Left hindlimb (tissue), 1 donor: Measurements from ENCODE around the gene SLC49A4.

Source experiments
- DNase-seq: peaks from one replicate; pipeline ENCODE4 v3.0.0-alpha.2; 2018

SLC49A4 gene

DNA sequence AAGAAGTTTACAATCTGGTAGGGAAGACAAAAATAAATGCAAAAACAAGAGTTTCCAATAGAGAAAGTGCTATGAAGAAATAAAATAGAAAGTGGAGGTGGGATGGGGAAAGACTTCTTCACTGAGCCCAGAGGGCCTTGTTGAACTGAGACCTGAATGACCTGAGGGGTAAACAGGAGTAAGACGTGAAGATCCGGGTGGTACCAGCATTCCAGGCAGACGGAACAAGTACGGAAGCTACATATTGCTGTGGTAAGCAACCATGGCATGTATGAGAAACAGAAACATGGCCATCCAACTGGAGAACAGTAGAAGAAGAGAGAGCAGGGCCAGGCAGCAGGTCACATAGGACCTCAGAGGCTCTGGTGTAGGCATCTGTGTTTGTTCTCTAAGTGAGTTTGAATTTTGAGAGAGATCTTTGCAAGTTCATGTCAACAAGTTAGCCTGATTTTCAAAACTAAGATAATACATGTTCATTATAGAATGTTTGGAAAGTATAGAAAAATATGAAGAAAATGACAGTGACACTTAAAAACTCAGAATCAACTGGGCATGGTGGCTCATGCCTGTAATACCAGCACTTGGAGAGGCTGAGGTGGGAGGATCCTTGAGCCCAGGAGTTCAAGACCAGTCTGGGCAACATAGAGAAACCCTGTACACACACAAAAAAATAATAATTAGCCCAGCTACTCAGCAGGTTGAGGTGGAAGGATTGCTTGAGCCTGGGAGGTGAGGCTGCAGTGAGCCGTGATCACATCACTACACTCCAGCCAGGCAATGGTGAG, 64.3 kb downstream of the SLC49A4 start:
- no peak for DNase-seq

DNA sequence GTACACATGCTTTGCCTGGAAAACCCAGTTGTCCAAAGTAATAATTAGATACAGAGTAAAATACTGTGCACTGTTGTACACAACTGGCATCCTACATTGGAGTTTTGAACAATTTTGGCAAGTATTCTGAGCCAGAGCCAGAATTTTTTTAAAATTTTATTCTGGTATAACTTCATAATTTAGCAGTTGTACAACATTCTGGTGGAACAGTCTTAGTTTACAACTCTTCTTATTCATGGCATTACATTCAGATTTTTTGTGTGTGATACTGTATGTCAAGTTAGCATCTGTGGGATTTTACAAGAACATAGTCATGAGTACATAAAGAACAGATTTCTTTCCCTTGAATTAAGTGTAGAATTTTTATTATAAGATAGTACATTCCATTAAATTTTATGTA, 67.5 kb downstream of the SLC49A4 start:
- DNase-seq, result no peak

DNA sequence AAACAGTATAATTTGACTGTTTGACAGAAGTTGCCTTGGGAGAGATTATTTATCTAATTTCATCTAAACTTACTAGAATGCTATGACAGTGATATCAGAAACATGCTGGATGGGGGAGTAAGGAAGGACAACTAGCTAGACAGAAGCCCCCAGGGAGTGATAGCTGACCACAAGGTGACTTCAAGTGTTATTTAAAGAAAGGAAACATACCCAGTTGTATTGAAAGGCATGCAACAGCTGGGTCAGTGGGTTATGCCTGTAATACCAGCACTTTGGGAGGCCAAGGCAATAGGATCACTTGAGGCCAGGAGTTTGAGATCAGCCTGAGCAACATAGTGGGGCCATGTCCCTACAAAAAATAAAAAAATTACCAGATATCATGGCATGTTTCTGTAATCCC, 69.6 kb downstream of the SLC49A4 start:
- no peak for DNase-seq

DNA sequence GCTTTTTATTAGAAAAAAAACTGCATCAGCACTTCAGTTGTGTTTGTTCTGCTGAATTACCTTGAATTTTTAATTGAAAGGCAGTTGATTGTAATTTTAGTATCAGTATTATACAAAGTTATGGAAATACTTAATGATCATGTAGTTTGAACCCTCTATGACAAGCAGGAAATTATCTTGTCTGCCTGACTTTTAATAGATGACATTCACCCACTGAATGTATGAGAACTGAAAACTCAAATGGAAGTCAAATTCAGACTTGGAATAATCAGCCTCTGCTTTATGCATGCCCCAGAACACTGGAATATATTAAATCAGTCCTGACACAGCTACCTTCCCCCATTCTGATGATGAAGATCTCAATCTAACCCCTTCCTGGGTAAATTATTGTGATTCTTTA, 73.5 kb downstream of the SLC49A4 start:
- no peak for DNase-seq

DNA sequence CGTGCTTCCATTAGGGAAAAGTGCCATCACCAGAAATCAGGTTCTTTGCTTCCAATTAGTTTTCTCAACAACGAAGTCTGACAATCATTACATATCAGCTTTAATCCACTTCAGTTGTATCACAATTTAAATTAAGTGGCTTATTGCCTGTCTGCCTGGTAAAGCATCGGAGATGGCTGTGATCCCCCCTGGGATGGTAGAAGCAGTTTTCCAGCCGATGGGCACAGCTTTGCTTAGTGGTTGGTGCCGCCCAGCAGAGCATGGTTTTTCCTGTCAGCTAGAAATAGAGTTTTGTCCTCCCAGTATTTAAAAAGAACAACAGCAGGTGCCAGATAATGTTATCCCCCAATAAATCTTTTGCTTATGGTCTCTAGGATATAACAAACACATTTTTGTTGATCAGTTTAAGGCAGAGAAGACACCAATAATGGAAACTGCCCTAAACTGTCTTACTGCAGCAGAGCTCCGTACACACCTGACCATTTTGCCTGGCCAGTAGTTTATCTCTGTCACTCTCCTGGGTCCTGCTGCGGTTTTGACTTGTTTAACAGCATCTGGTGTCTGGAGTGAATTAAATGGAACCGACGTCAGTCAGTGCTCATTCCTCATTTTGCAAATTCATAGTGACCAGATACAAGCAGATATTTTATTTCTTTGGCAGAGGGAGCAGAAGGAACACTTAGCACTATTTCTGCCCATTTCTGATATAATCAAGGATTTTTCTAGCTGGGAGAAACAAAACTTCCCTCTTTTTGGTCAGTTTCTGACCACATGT, 79.1 kb downstream of the SLC49A4 start:
- DNase-seq, result no peak

GRCh38 chr3:122875547-122876127, 80.8 kb downstream of the SLC49A4 start:
- no peak for DNase-seq

DNA sequence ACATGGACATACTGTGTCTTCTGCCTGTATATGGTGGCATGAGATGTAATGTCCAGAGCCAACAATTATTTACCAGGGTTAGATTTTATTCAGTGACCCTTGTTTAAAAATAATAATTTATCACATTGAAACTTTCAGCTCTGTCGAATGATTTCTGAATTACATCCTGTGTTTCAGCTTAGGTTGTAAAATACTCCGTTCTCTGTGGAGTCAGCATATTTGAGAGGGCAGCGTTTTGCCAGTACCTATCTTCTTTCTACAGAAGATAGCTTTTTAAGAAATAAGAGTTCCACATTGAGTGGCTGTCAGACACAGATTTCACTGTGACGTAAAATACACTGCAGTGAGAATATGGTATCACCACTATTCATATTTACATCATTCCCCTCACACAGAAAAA, 85.3 kb downstream of the SLC49A4 start:
- DNase-seq, result no peak

DNA sequence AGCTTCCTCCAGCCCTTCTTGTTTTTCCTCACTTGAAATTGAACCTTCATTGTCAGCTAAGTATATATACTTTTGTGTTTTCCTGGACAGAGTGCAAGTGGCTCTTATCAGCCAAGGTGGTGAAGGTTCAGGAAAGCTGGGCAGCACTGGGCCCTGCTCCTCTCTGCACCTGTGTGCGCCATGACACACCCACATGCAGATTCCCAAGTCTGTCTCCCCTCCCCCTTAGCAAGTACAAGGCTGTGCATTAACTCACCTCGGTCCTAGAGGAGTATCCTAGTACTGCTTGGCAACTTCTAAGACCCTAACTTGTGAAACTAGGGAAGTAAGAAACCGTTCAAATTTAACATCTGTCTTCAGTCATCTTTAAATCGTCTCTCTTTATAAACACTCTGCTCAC, 85.8 kb downstream of the SLC49A4 start:
- DNase-seq, result no peak

GRCh38 chr3:122882361-122882947, 87.6 kb downstream of the SLC49A4 start:
- DNase-seq, result no peak

DNA sequence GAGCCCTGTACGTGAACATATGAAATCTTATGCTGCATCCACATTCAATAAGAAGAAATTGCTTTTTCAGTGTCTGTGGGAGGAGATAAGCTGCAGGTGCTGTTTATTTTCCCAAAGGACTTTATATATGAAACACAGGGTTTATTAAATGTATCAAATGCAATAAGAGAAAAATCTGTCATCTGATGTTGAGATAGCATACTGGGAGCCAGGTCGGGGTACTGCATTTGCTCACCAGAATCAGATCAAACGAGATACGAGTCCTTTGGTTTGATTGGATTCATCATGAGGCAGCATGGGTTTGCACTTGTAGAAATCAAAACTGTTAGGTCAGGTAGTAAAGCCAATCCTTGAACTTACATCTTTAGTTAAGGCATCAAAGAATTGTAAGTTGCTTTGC, 91.4 kb downstream of the SLC49A4 start:
- DNase-seq, result no peak

- no peak for DNase-seq
Observed at GRCh38 chr3:122886946-122887345, 92.1 kb downstream of the SLC49A4 start.

DNA sequence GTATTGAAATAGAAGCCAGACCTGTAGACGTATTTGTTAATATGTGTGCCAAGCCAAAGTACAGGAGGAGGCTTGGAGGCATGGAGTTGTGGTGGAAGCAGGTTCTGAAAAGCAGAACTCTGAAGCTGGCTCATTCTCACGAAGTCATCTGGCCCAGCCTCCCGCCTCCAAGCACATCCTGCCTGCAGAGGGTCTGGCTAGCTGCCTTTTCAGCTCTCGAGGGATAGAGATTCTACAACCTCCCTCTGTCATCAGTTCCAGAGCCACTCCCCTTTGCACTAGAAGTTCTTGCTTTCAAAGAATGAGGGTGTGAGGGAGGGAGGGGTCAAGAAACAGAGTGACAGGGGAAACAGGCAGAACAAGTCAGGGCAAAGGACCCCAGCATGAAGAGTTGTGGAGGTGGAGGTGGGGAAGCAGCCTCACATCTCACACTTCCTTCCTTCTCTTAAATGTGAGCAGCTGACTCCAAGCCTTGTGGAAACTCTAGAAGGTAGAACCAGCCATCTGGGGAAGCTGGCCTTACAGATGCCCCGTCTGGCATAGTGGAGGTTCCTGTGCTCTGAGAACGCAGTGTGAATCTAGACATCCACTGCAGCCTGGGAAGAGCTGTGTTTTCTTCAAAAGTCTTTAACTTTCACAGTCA, 95.3 kb downstream of the SLC49A4 start:
- DNase-seq, result peak; percentile 87

DNA sequence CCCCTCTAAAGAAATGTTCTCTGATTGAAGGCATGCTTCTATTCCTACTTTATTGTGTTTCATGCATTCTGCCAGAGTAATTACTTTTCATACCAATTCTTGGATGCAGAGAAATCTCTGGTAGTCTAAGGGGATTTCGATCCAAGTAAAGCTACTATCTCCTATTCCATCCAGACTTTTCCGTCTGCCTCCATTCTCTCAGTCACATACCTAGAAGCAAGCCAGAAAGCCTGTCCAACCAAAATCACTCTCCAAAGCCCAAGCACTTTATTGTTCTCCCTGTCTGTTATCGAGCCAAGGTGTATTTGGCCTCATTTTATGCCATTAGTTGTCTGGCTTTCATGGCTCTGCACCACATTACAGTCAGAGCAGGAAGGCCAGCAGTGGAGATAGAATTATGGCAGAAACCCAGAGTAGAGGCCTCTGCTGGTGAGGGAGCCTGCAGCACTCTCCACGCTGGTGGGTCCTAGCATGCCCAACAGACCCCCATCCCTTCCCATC, 95.9 kb downstream of the SLC49A4 start:
- no peak for DNase-seq

GRCh38 chr3:122892118-122892960, 97.5 kb downstream of the SLC49A4 start:
- no peak for DNase-seq

- DNase-seq, result no peak
Observed at GRCh38 chr3:122893282-122893681, 98.4 kb downstream of the SLC49A4 start.

DNA sequence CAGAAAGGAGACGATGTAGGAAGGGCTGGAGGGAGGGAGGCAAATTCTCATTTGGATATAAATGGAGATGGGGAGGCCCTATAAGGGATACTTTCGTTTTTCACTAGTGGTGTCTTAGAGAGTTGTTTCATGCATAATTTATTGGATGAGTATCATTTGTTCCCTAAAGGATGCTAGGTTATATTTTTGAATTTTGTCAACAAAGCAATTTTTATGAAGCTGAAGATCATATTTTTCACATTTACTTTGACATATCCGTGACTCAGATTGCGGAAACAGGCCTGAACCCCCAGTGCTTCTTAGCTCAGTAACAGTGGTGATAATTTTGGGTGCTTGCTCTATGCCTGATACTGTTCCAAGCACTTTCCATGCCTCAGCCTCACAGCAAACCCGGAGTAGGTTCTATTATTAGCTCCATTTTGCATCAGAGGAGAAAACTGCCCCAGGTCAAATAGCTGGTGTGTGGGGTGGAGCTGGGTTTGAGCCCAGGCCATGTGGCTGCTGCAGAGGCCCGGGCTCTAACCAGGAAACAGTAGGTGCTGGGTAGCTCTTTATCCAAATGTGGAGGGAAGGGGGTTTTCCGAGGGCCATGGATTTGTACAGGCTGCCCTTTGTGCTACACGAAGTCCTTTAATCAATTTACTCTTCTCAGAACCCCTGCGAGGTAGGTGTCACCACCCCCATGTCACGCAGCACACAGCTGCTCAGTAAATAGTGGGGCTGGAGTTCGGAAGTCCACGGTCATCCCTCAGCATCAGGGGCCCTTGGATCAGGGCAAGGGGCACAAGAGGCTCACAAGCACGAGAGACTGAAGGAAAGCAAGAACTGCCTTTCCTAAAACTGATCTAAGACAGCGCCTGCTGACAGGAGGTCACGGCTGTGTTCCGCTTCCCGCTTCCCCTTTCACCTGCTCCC, 99.1 kb downstream of the SLC49A4 start:
- DNase-seq, result no peak

GRCh38 chr3:122898298-122898697, 103.4 kb downstream of the SLC49A4 start:
- DNase-seq, result no peak

- DNase-seq, result no peak
Observed at GRCh38 chr3:122902326-122902725, 107.5 kb downstream of the SLC49A4 start.

DNA sequence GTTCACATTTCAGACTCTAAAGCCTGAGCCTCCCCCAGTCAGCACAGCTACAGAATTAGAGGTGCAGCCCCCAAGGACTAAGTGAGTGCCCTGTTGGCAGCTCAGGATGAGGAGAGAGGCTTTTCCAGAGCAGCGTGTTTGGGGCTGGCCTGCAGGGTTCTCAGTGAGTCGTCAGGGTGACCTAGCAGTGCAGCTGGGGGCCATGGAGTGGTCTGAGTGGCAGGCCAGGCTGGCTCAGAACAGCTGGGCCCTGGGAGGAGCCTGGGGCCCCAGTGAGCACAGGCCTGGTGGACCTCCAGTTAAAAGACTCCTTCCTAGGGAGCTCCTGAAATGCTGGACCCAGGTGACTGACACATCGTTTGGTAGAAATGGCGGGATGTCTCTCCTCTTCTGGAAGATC, 108.3 kb downstream of the SLC49A4 start:
- no peak for DNase-seq

DNA sequence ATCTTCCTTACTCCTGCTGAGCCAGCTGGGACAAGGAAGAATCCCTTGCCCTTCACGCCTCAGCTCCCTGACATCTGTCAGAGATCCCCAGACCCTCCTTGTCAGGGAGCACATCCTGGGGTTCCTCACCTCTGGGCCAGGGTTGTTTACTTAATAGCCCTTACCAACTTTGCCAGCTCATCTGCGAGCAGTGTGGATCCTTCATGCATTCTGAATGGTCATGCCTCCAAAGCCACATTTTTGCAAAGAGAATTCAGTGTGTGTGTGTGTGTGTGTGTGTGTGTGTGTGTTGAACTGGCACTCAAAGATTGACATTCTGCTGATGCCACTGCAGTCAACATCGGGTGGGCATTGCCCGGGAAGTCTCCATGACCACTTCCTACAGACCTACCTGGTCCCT, 112.6 kb downstream of the SLC49A4 start:
- no peak for DNase-seq

DNA sequence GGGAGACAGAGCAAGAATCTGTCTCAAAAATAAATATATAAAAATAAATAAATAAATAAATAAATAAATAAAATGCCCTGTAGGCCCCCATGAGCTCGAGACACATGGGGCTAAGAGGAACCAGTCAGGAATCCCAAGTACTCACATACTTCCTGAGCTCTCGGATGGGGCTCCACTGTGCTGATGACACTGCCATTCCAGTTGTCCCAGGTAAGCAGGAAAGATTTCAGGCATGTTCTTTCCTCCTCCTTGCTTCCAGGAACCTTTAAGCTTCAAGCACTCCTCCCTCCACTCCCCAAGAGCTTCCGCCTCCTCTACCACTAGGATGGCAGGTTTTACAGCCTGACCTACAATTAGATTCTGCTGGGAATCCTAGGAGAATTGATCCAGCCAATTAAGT, 113.4 kb downstream of the SLC49A4 start:
- no peak for DNase-seq
